Cardiac ventricle fibroblast (primary cell): ENCODE results near the gene TIGD2. TPM values are rescaled to one million over a fixed set of nuclear protein-coding genes. Genes with fewer than 3 reads are reported as not detected.

ENCODE experiments used
- total RNA-seq: library from RNA; depleted of rRNA; stranded (reverse); fragments of >200 nt; gene quantifications from 2 replicates; pipeline ENCODE4 v1.2.3, GENCODE V29; 2015

The TIGD2 gene
- 2.9 and 3.4 TPM in 2 replicates for total RNA-seq

DNA sequence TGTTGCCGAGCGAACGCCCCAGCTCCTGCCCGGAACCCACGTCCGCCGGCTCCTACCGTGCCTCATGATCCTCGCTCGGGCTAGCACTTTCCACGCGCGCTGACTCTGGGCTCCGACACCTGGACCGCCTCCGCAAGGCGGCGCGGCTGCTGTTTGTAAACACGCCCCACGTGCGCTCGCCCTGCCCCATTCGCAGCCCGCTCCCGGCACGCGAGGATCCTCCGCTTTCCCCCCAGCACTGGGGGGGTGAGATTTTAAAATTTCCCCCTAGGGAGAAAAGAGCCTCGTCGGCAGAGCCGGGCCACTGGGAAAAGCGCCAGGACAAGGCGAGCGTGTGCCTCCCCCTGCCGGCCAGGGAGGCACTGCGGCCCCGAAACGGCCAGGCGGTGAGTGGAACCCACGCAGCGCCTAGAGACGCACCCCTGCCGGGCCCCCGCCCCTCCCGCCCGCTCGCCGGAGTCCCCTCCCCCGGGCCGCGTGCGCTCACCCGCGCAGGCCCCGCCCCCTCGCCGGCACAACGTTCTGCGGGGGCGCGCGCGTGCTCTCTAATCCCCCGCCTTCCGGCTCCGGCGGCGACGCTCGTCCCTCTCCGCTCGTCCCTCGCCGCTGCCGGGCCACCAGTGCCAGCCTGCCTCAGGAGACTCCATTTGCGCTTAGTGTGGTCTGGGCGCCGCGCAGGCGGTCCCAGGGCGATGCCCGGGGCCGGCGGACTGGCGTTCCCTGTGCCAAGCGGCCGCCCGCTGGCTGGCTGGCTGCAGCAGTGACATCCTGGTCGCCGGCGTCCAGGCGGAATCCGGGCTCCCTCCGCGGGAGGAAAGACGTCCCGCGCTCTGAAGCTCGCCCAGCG, at the start of gene TIGD2:
Gene TIGD2 (plus strand): TSS at position 548 of the 847 bp plus-strand sequence. CDS start 1,442 bp downstream, outside the sequence.

Other genes with a start within 250 kb of the TIGD2 start
- 20.0 and 25.2 TPM in 2 replicates for gene FAM13A, start 54.3 kb upstream of the TIGD2 start, total RNA-seq
- gene GPRIN3, start 196.3 kb downstream of the TIGD2 start, total RNA-seq = 1.0 and 1.1 TPM in 2 replicates